Upper lobe of left lung (tissue), 4 donors: ENCODE measurements around the gene TANGO2.

Experiments
- CTCF ChIP-seq, 6 experiments: fragments of 450-650 bp in 4 of 6; fragments of 200-600 bp in 2 of 6; sonication (generic) in 2 of 6; IDR thresholded peaks; one replicate each; pipeline ENCODE4 v1.5.1; 2016 to 2019; ENCODE audit warnings: antibody characterized with exemption in 6 of 6
- EP300 ChIP-seq, 4 donors: sonication (generic); formaldehyde crosslinking; IDR thresholded peaks; one replicate each; pipeline ENCODE4 v1.5.1; 2017; ENCODE audit warnings: antibody characterized with exemption in 4 of 4, control low read depth in 2 of 4
- POLR2A ChIP-seq, 4 donors: fragments of 450-650 bp; IDR thresholded peaks; one replicate each; pipeline ENCODE4 v1.5.1; 2016 to 2017; ENCODE audit warnings: antibody characterized with exemption in 4 of 4, mild to moderate bottlenecking in 2 of 4
- POLR2AphosphoS5 ChIP-seq, 2 donors: sonication (generic); formaldehyde crosslinking; IDR thresholded peaks; one replicate each; pipeline ENCODE4 v1.5.1; 2017; ENCODE audit warnings: antibody characterized with exemption in 2 of 2

GRCh38 chr22:20071524-20071972, 50.6 kb downstream of the TANGO2 start:
- TF ChIP-seq POLR2A (IDR thresholded peaks at IDR 0.05) (no peak), EP300 (IDR thresholded peaks at IDR 0.05) (no peak), CTCF (IDR thresholded peaks at IDR 0.05) (no peak), POLR2AphosphoS5 (IDR thresholded peaks at IDR 0.05) (no peak)
